Gastroesophageal sphincter (tissue), 4 donors: ENCODE results near the gene TP73. TPM values are rescaled to one million over a fixed set of nuclear protein-coding genes. Genes with fewer than 3 reads are reported as not detected.

Source experiments
- ATAC-seq: fragments of 150-250 bp; one replicate; pipeline ENCODE4 v1.9.1; 2016; ENCODE audit warnings: mild to moderate bottlenecking, moderate library complexity
- H3K27ac ChIP-seq, 4 donors: fragments of 200-600 bp; sonication (generic) in 3 of 4; 1 replicate in 3 of 4; 2 replicates in 1 of 4; pipeline ENCODE4 v1.5.1; 2016 to 2019
- H3K27me3 ChIP-seq: fragments of 200-600 bp; sonication (generic); one replicate; pipeline ENCODE4 v1.5.1; 2019
- H3K36me3 ChIP-seq, 2 donors: fragments of 200-600 bp; sonication (generic); one replicate each; pipeline ENCODE4 v1.5.1; 2019; ENCODE audit warnings: control low read depth in 1 of 2
- H3K4me1 ChIP-seq, 3 donors: fragments of 200-600 bp; sonication (generic); 1 replicate in 2 of 3; 2 replicates in 1 of 3; pipeline ENCODE4 v1.5.1; 2016 to 2019; ENCODE audit warnings: control low read depth in 2 of 3
- H3K4me3 ChIP-seq, 2 donors: fragments of 200-600 bp; sonication (generic); one replicate each; pipeline ENCODE4 v1.5.1; 2019; ENCODE audit warnings: mild to moderate bottlenecking in 1 of 2, moderate library complexity in 1 of 2
- H3K9me3 ChIP-seq, 3 donors: fragments of 200-600 bp; sonication (generic); one replicate each; pipeline ENCODE4 v1.5.1; 2017 to 2019; ENCODE audit warnings: control low read depth in 2 of 3
- CTCF ChIP-seq, 4 experiments: fragments of 200-600 bp in 2 of 4; fragments of 450-650 bp in 2 of 4; sonication (generic) in 1 of 4; IDR thresholded peaks; one replicate each; pipeline ENCODE4 v1.5.1; 2017 to 2019; ENCODE audit warnings: antibody characterized with exemption in 4 of 4, mild to moderate bottlenecking in 2 of 4, moderate library complexity in 2 of 4
- EP300 ChIP-seq: sonication (generic); formaldehyde crosslinking; IDR thresholded peaks from one replicate; pipeline ENCODE4 v1.6.1; 2017; ENCODE audit warnings: antibody characterized with exemption, mild to moderate bottlenecking
- POLR2A ChIP-seq, 2 donors: fragments of 450-650 bp; IDR thresholded peaks; one replicate each; pipeline ENCODE4 v1.6.1; 2017; ENCODE audit warnings: antibody characterized with exemption in 2 of 2, mild to moderate bottlenecking in 2 of 2, moderate library complexity in 1 of 2
- POLR2AphosphoS5 ChIP-seq: sonication (generic); formaldehyde crosslinking; IDR thresholded peaks from one replicate; pipeline ENCODE4 v1.6.1; 2017; ENCODE audit warnings: antibody characterized with exemption
- WGBS, 2 donors: methylation state at CpG; one replicate each; pipeline ENCODE4 v1.1.5; 2018; ENCODE audit warnings: low coverage in 1 of 2; 5-methylcytosine and 5-hydroxymethylcytosine counted together
- total RNA-seq, 4 donors: library from RNA; depleted of rRNA; stranded (reverse); fragments of >200 nt; gene quantifications; one replicate each; pipeline ENCODE4 v1.1.0, GENCODE V29; 2016

TP73 gene
- total RNA-seq, 4 donors from 2014 or later: 0.19 to 0.22 TPM; not detected in 2

- WGBS, 2 donors: 80 to 100% methylated on average over 1 of the region's 1 CpG
- Histone ChIP-seq H3K9me3 (no peaks in the 10 kb centered on the region), H3K4me3 (no peak overlapping the region), H3K36me3 (no peaks in the 10 kb centered on the region), H3K27ac (no peak overlapping the region), H3K27me3 (peaks cover 64% of the 10 kb centered on the region), H3K4me1 (peaks cover 0 to 6% (median 0%) of the 10 kb centered on the region in 3 donors)
- no peak for TF ChIP-seq EP300
- TF ChIP-seq POLR2AphosphoS5: no peak
- TF ChIP-seq CTCF (IDR thresholded peaks at IDR 0.05): no peak
- no peak for TF ChIP-seq POLR2A (IDR thresholded peaks at IDR 0.05)
- no peak for ATAC-seq
These were observed 30.9 kb downstream of the TP73 start for GRCh38 chr1:3683197-3683596.

DNA sequence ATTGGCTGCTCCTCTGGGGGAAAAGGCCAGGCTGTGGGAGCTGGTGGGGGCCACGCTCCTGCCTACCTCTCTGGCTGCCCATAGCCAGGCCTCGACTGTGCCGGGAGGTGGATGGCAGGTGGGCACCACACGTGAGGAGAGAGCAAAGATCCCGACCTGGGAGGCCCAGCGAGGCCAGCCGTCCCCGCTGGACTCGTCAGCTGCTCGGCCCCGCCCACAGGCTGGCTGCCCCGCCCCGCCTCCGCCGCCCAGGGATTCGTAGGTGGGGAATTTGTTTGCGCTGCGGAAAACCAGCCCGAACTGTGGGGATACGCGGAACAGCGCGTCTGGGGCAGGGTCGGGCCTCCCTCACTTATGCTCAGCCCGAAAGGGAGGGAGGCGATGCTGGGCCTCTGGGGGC lies 31.7 kb downstream of the TP73 start:
- Histone ChIP-seq H3K27ac (no peak overlapping the region), H3K4me1 (peaks cover 0 to 13% (median 0%) of the 10 kb centered on the region in 3 donors), H3K9me3 (no peaks in the 10 kb centered on the region), H3K36me3 (no peaks in the 10 kb centered on the region), H3K27me3 (peaks cover 65% of the 10 kb centered on the region), H3K4me3 (no peak overlapping the region)
- TF ChIP-seq POLR2A (IDR thresholded peaks at IDR 0.05) (no peak), POLR2AphosphoS5 (no peak), EP300 (no peak), CTCF (IDR thresholded peaks at IDR 0.05) (no peak)
- no CpG with 5 or more reads among the region's 26 CpGs for WGBS, 2 donors
- ATAC-seq: no peak

DNA sequence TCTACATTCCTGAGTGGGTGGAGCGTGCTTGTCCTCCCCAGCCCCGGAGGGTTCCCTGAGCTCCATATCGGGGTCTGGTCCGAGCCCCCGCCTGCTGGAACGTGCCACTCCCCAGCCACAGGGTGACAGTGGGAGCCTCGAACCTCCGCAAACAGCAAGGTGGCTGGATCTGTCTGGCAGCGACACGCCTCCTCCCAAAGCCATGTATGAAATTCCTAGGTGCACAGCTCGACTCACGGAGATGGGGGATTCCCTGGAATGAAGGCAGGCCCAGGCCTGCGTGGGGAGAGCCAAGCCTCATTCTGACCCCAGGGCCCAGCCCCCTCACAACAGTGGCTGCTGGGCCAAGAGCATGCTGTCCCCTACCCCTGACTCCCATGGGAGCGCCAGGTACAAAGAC lies 32.9 kb downstream of the TP73 start:
- Histone ChIP-seq H3K9me3 (no peaks in the 10 kb centered on the region), H3K27me3 (peaks cover 70% of the 10 kb centered on the region), H3K4me3 (no peak overlapping the region), H3K36me3 (no peaks in the 10 kb centered on the region), H3K27ac (no peak overlapping the region), H3K4me1 (peaks cover 0 to 17% (median 0%) of the 10 kb centered on the region in 3 donors)
- no peak for TF ChIP-seq POLR2A (IDR thresholded peaks at IDR 0.05)
- TF ChIP-seq CTCF (IDR thresholded peaks at IDR 0.05): no peak
- TF ChIP-seq POLR2AphosphoS5: no peak
- TF ChIP-seq EP300: no peak
- ATAC-seq: no peak
- WGBS, 2 donors: no CpG with 5 or more reads among the region's 14 CpGs

DNA sequence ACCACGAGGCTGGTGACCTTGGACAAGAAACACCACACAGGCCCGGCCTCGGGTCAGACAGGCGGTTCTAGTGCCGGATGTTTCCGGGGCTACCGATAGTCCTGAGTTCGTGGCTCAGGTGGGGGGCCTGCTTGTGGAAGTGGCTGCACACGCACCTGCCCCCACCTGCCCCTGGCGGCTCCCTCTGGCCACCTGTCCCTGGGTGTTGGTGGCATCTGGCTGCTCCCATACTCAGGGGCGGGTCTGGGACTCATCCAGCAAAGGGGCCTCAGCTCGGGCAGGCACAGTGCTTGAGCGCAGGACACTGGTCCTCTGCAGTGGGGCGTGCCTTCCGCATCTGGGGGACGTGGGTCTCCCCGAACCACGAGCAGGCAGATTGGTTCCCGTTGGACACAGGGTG lies 33.6 kb downstream of the TP73 start:
- Histone ChIP-seq H3K4me3 (no peak overlapping the region), H3K27ac (no peak overlapping the region), H3K9me3 (no peaks in the 10 kb centered on the region), H3K27me3 (peaks cover 63% of the 10 kb centered on the region), H3K4me1 (peaks cover 0 to 17% (median 0%) of the 10 kb centered on the region in 3 donors), H3K36me3 (no peaks in the 10 kb centered on the region)
- TF ChIP-seq POLR2AphosphoS5: no peak
- TF ChIP-seq EP300: no peak
- TF ChIP-seq CTCF (IDR thresholded peaks at IDR 0.05): no peak
- TF ChIP-seq POLR2A (IDR thresholded peaks at IDR 0.05): no peak
- ATAC-seq: no peak
- WGBS, 2 donors: no CpG with 5 or more reads among the region's 19 CpGs

DNA sequence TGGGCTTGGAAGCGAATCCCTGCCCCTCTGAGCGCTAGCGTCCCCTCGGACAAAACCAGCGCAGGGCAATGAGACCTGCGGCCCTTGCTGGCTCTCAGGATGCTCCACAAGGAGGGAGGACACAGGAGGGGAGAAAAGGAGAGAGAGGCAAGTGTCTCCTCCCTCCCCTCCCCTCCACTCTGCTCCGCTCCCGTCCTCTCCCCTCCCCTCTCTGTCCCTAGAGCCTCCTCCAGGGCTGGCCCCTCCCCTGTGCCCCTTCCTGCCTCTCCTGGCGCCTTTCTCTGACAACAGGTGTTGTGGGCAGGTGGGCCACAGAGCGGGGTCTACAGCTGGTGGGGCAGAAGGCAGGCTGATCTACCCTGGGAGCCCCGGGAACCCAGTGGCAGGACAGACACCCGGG lies 35.2 kb downstream of the TP73 start:
- Histone ChIP-seq H3K36me3 (no peaks in the 10 kb centered on the region), H3K27ac (no peak overlapping the region), H3K27me3 (peaks cover 52% of the 10 kb centered on the region), H3K4me1 (peaks cover 0 to 17% (median 0%) of the 10 kb centered on the region in 3 donors), H3K4me3 (no peak overlapping the region), H3K9me3 (no peaks in the 10 kb centered on the region)
- 20% methylated on average over 1 of the region's 12 CpGs; no CpG with 5 or more reads in 1 of the 2 donors for WGBS, 2 donors
- ATAC-seq: no peak
- TF ChIP-seq POLR2A (IDR thresholded peaks at IDR 0.05) (no peak), CTCF (IDR thresholded peaks at IDR 0.05) (no peak), POLR2AphosphoS5 (no peak), EP300 (no peak)
